Measurements from ENCODE around the gene BTN3A1. TPM values are rescaled to one million over a fixed set of nuclear protein-coding genes. Genes with fewer than 3 reads are reported as not detected.
A peak's percentile ranks its signal among the peaks of the same experiment; 100 is the strongest.
"Not testable (repeated sequence)": the region's sequence is repeated elsewhere in the genome, so short reads cannot be mapped to it uniquely, and the experiment has no call there.

Gene BTN3A1
- total and polyA plus RNA-seq, 5 donors, result 4.4 to 11.2 (median 10.5) TPM

GRCh38 chr6:26445934-26446667 is 44.0 kb downstream of the BTN3A1 start:
- intact Hi-C loops (cut with DNase I), result no loop called here
- no peak for ATAC-seq
- peaks cover 2% of the 10 kb centered on the region for H3K4me1 ChIP-seq (ENCODE audit: control insufficient read depth, insufficient read depth, low read length)
- H3K27ac ChIP-seq (ENCODE audit: low read length), result no peak overlapping the region
- H3K9me3 ChIP-seq (ENCODE audit: control insufficient read depth, low read length), result no peaks in the 10 kb centered on the region
- WGBS, result 80% methylated on average over 5 of the region's 5 CpGs
- no peaks in the 10 kb centered on the region for H3K27me3 ChIP-seq (ENCODE audit: control insufficient read depth, insufficient read depth)
- DNase-seq, result no peak
- no peak overlapping the region for H3K4me3 ChIP-seq (ENCODE audit: low read length)

- Histone ChIP-seq H3K27me3 (ENCODE audit: control insufficient read depth, insufficient read depth) (no peaks in the 10 kb centered on the region), H3K4me3 (ENCODE audit: low read length) (no peak overlapping the region), H3K27ac (ENCODE audit: low read length) (no peak overlapping the region), H3K9me3 (ENCODE audit: control insufficient read depth, low read length) (no peaks in the 10 kb centered on the region), H3K4me1 (ENCODE audit: control insufficient read depth, insufficient read depth, low read length) (peaks cover 2% of the 10 kb centered on the region)
- intact Hi-C loops (cut with DNase I), result no loop called here
- 92% methylated on average over 5 of the region's 5 CpGs for WGBS
- DNase-seq (no peak), ATAC-seq (no peak)
Observed at GRCh38 chr6:26447257-26447656, 45.2 kb downstream of the BTN3A1 start.

GRCh38 chr6:26450240-26450639 is 48.2 kb downstream of the BTN3A1 start:
- 94% methylated on average over 3 of the region's 3 CpGs for WGBS
- ATAC-seq (peak in 1 of 2 donors; percentile 28), DNase-seq (no peak)
- Histone ChIP-seq H3K9me3 (ENCODE audit: control insufficient read depth, low read length) (no peaks in the 10 kb centered on the region), H3K27me3 (ENCODE audit: control insufficient read depth, insufficient read depth) (no peaks in the 10 kb centered on the region), H3K4me3 (ENCODE audit: low read length) (no peak overlapping the region), H3K4me1 (ENCODE audit: control insufficient read depth, insufficient read depth, low read length) (no peaks in the 10 kb centered on the region), H3K27ac (ENCODE audit: low read length) (no peak overlapping the region)
- intact Hi-C loops (cut with DNase I), result no loop called here

GRCh38 chr6:26452631-26453235 is 50.7 kb downstream of the BTN3A1 start:
- intact Hi-C loops (cut with DNase I), result no loop called here
- 72% methylated on average over 1 of the region's 1 CpG for WGBS
- DNase-seq, result no peak
- H3K27me3 ChIP-seq (ENCODE audit: control insufficient read depth, insufficient read depth), result no peaks in the 10 kb centered on the region
- no peak overlapping the region for H3K4me3 ChIP-seq (ENCODE audit: low read length)
- no peak for ATAC-seq
- H3K4me1 ChIP-seq (ENCODE audit: control insufficient read depth, insufficient read depth, low read length), result peaks cover 4% of the 10 kb centered on the region
- H3K9me3 ChIP-seq (ENCODE audit: control insufficient read depth, low read length), result no peaks in the 10 kb centered on the region
- H3K27ac ChIP-seq (ENCODE audit: low read length), result no peak overlapping the region

- no peak overlapping the region for H3K27ac ChIP-seq (ENCODE audit: low read length)
- peaks cover 9% of the 10 kb centered on the region for H3K4me1 ChIP-seq (ENCODE audit: control insufficient read depth, insufficient read depth, low read length)
- intact Hi-C loops (cut with DNase I), result no loop called here
- ATAC-seq (no peak), DNase-seq (no peak)
- no peaks in the 10 kb centered on the region for H3K9me3 ChIP-seq (ENCODE audit: control insufficient read depth, low read length)
- no peak overlapping the region for H3K4me3 ChIP-seq (ENCODE audit: low read length)
- 92% methylated on average over 1 of the region's 1 CpG for WGBS
- H3K27me3 ChIP-seq (ENCODE audit: control insufficient read depth, insufficient read depth), result no peaks in the 10 kb centered on the region
Observed at GRCh38 chr6:26454631-26455030, 52.6 kb downstream of the BTN3A1 start.

GRCh38 chr6:26455357-26455970 is 53.4 kb downstream of the BTN3A1 start:
- intact Hi-C loops (cut with DNase I), result no loop called here
- WGBS, result 88% methylated on average over 3 of the region's 3 CpGs
- Histone ChIP-seq H3K9me3 (ENCODE audit: control insufficient read depth, low read length) (no peaks in the 10 kb centered on the region), H3K4me1 (ENCODE audit: control insufficient read depth, insufficient read depth, low read length) (peaks cover 12% of the 10 kb centered on the region), H3K27me3 (ENCODE audit: control insufficient read depth, insufficient read depth) (no peaks in the 10 kb centered on the region), H3K27ac (ENCODE audit: low read length) (no peak overlapping the region), H3K4me3 (ENCODE audit: low read length) (no peak overlapping the region)
- ATAC-seq (no peak), DNase-seq (no peak)

GRCh38 chr6:26457264-26457805 is 55.3 kb downstream of the BTN3A1 start:
- H3K4me3 ChIP-seq (ENCODE audit: low read length), result peak overlapping the region; percentile 95
- peak overlapping the region; percentile 89 for H3K27ac ChIP-seq (ENCODE audit: low read length)
- ATAC-seq, result peak; percentile 55 to 68
- 11% methylated on average over 9 of the region's 9 CpGs for WGBS
- peak in 2 of 3 donors; percentile 28 to 53 for DNase-seq
- intact Hi-C loops (cut with DNase I), result no loop called here
- H3K4me1 ChIP-seq (ENCODE audit: control insufficient read depth, insufficient read depth, low read length), result peaks cover 12% of the 10 kb centered on the region
- H3K27me3 ChIP-seq (ENCODE audit: control insufficient read depth, insufficient read depth), result no peaks in the 10 kb centered on the region
- H3K9me3 ChIP-seq (ENCODE audit: control insufficient read depth, low read length), result no peaks in the 10 kb centered on the region

GRCh38 chr6:26457806-26458688 is 56.0 kb downstream of the BTN3A1 start, which contains the start of gene BTN2A1:
TSS of gene BTN2A1 (plus strand) at chr6:26457955. CDS start at chr6:26458637, 682 bp downstream.
- WGBS, result under 1% methylated on average over 31 of the region's 31 CpGs
- no peaks in the 10 kb centered on the region for H3K9me3 ChIP-seq (ENCODE audit: control insufficient read depth, low read length)
- H3K27me3 ChIP-seq (ENCODE audit: control insufficient read depth, insufficient read depth), result no peaks in the 10 kb centered on the region
- intact Hi-C loops (cut with DNase I), result no loop called here
- peak within 1 kb of the TSS; percentile 98 for H3K27ac ChIP-seq (ENCODE audit: low read length)
- H3K4me1 ChIP-seq (ENCODE audit: control insufficient read depth, insufficient read depth, low read length), result peaks cover 12% of the 10 kb centered on the region
- ATAC-seq, result peak; percentile 99
- peak within 1 kb of the TSS; percentile 95 for H3K4me3 ChIP-seq (ENCODE audit: low read length)
- peak; percentile 75 to 87 (median 79) for DNase-seq

GRCh38 chr6:26459023-26459810 is 57.1 kb downstream of the BTN3A1 start:
- no peaks in the 10 kb centered on the region for H3K9me3 ChIP-seq (ENCODE audit: control insufficient read depth, low read length)
- peaks cover 12% of the 10 kb centered on the region for H3K4me1 ChIP-seq (ENCODE audit: control insufficient read depth, insufficient read depth, low read length)
- no peak overlapping the region for H3K27ac ChIP-seq (ENCODE audit: low read length)
- ATAC-seq, result no peak
- H3K4me3 ChIP-seq (ENCODE audit: low read length), result peak overlapping the region; percentile 95
- intact Hi-C loops (cut with DNase I), result no loop called here
- WGBS, result 82% methylated on average over 16 of the region's 16 CpGs
- no peak for DNase-seq
- H3K27me3 ChIP-seq (ENCODE audit: control insufficient read depth, insufficient read depth), result no peaks in the 10 kb centered on the region

GRCh38 chr6:26461353-26461752 is 59.3 kb downstream of the BTN3A1 start:
- 67% methylated on average over 5 of the region's 5 CpGs for WGBS
- H3K4me1 ChIP-seq (ENCODE audit: control insufficient read depth, insufficient read depth, low read length), result peaks cover 12% of the 10 kb centered on the region
- H3K9me3 ChIP-seq (ENCODE audit: control insufficient read depth, low read length); H3K4me3 ChIP-seq (ENCODE audit: low read length); ATAC-seq; H3K27me3 ChIP-seq (ENCODE audit: control insufficient read depth, insufficient read depth); H3K27ac ChIP-seq (ENCODE audit: low read length); intact Hi-C loops (cut with DNase I): not testable (repeated sequence)
- DNase-seq, result peak in 1 of 3 donors; percentile 64
